GM19099 (cell line): ENCODE data around the gene IFNA4.
"Not testable (repeated sequence)": the region's sequence is repeated elsewhere in the genome, so short reads cannot be mapped to it uniquely, and the experiment has no call there.

Source experiments
- POLR2A ChIP-seq: IDR thresholded peaks from 3 replicates; pipeline ENCODE4 v1.6.1; 2011; ENCODE audit warnings: low read depth; ENCODE audit not compliant: insufficient read length; ENCODE audit errors: extremely low read depth

Gene IFNA4

GRCh38 chr9:21187487-21187886 is at the start of gene IFNA4:
Gene IFNA4, minus strand, starts transcription at chr9:21187587. Its CDS starts 56 bp downstream, at chr9:21187531.
- TF ChIP-seq POLR2A, result not testable (repeated sequence)

GRCh38 chr9:21234153-21234687 is 46.8 kb upstream of the IFNA4 start:
- no peak for TF ChIP-seq POLR2A

GRCh38 chr9:21233258-21233657 is 45.9 kb upstream of the IFNA4 start:
- no peak for TF ChIP-seq POLR2A

GRCh38 chr9:21228122-21228521 is 40.7 kb upstream of the IFNA4 start, which contains the start of gene IFNA17:
Gene IFNA17, minus strand, starts transcription at chr9:21228222. Its CDS starts 49 bp downstream, at chr9:21228173.
- TF ChIP-seq POLR2A, result no peak

- not testable (repeated sequence) for TF ChIP-seq POLR2A
Measured at GRCh38 chr9:21217211-21217610, 29.8 kb upstream of the IFNA4 start, which contains the start of gene IFNA16. Gene IFNA16, minus strand, starts transcription at chr9:21217311. Its CDS starts 6 bp downstream, at chr9:21217305.

- TF ChIP-seq POLR2A, result no peak
Measured at GRCh38 chr9:21210311-21210710, 22.9 kb upstream of the IFNA4 start.

DNA sequence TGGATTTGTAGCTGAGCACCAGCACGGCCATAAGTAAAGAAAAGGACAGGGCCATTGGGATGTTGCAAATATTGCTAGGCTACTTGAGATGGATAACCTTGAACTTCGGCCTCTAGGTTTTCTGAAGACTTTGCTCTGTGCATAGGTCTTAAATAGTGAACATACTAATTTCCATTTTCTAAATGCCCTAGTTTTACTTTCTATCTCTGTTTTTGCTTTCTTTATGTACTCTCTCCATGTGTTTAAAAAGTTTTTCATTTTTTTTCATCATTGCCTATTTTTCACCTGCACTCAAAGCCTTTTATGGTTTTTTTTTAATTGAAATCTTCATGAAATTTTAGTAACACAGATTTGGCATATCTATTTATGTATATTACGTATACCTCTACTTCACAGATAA is 19.7 kb upstream of the IFNA4 start, which contains the start of gene IFNA10:
Gene IFNA10 (minus strand): TSS at position 101 of the 400 bp plus-strand sequence. CDS start 46 bp downstream, at position 55.
- not testable (repeated sequence) for TF ChIP-seq POLR2A

DNA sequence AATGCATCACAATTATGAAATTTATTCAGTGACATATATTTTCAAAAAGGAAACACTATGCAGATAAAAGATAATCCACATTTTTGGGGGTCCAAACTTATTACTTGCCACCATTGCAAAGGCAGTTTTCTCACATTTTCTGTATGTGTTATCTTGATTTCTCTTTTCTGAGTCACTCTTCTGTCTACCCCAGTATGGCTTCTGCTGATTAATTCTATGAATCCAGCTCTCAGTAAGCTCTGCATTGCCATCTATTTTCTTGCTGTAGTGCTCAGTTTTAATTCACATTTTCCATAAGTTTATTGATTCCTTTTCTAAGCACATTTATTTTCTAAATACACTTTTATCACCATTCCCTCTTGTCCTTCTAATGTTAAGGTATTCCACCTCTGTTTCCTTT is 17.8 kb upstream of the IFNA4 start:
- TF ChIP-seq POLR2A, result no peak

DNA sequence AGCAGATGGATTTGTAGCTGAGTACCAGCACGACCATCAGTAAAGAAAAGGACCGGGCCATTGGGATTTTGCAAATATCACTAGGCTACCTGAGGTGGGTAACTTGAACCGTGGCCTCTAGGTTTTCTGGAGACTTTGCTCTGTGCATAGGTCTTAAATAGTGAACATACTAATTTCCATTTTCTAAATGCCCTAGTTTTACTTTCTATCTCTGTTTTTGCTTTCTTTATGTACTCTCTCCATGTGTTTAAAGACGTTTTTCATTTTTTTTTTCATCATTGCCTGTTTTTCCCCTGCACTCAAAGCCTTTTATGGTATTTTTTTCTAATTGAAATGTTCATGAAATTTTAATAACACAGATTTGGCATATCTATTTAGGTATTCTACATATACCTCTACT is 14.7 kb upstream of the IFNA4 start, which contains the start of gene IFNA7:
Gene IFNA7 (minus strand): TSS at position 101 of the 400 bp plus-strand sequence. CDS start 40 bp downstream, at position 61.
- not testable (repeated sequence) for TF ChIP-seq POLR2A

GRCh38 chr9:21174671-21175070 is 12.7 kb downstream of the IFNA4 start:
- TF ChIP-seq POLR2A, result no peak

- no peak for TF ChIP-seq POLR2A
Measured at GRCh38 chr9:21172156-21172555, 15.2 kb downstream of the IFNA4 start.

GRCh38 chr9:21171351-21171750 is 16.0 kb downstream of the IFNA4 start:
- no peak for TF ChIP-seq POLR2A

DNA sequence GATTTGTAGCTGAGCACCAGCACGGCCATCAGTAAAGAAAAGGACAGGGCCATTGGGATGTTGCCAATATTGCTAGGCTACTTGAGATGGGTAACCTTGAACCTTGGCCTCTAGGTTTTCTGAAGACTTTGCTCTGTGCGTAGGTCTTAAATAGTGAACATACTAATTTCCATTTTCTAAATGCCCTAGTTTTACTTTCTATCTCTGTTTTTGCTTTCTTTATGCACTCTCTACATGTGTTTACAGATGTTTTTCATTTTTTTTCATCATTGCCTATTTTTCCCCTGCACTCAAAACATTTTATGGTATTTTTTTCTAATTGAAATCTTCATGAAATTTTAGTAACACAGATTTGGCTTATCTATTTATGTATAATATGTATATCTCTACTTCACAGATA is 20.8 kb downstream of the IFNA4 start, which contains the start of gene IFNA21:
Gene IFNA21 (minus strand): TSS at position 101 of the 400 bp plus-strand sequence. CDS start 48 bp downstream, at position 53.
- not testable (repeated sequence) for TF ChIP-seq POLR2A

GRCh38 chr9:21165516-21165915 is 21.9 kb downstream of the IFNA4 start:
- no peak for TF ChIP-seq POLR2A

GRCh38 chr9:21160178-21160577 is 27.2 kb downstream of the IFNA4 start:
- no peak for TF ChIP-seq POLR2A

DNA sequence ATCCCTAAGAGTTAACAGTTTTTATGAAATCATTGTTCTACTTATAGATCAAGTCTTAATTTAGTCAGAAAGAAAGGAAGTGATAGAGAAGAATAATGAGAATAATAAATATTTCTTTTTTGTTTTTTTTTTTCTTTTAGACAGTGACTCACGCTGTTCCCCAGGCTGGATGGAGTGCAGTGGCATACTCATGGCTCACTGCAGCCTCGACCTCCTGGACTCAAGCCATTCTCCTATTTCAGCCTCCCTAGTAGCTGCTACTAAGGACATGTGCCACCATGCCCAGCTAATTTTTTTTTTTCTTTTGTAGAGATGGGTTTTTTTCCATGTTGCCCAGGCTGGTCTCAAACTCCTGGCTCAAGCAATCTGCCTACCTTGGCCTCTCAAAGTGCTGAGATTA is 31.9 kb downstream of the IFNA4 start:
- TF ChIP-seq POLR2A, result no peak
